OCI-LY3 (cell line): ENCODE results near the gene DENND1A.

Experiments
- CTCF ChIP-seq: fragments of 200-600, 300-600 bp; sonication (generic); IDR thresholded peaks from 2 replicates; pipeline ENCODE4 v1.5.1; 2014; ENCODE audit warnings: antibody characterized with exemption, low read length, low read depth
- EZH2phosphoT487 ChIP-seq: fragments of 200-600 bp; shearing (Covaris generic); IDR thresholded peaks from 2 replicates; pipeline ENCODE4 v1.6.1; 2018; ENCODE audit warnings: antibody characterized with exemption, mixed run types, low read depth

- TF ChIP-seq EZH2phosphoT487: no peak
- TF ChIP-seq CTCF: no peak
Measured at GRCh38 chr9:123484130-123484529, 445.8 kb downstream of the DENND1A start.
